GM21825 (cell line): ENCODE measurements around the gene ZBTB18.
A peak's percentile ranks its signal among the peaks of the same experiment; 100 is the strongest.
"Not testable (repeated sequence)": the region's sequence is repeated elsewhere in the genome, so short reads cannot be mapped to it uniquely, and the experiment has no call there.

Experiments
- ATAC-seq: cut with Tn5 transposase; IDR thresholded peaks from one replicate; pipeline ENCODE4 v1.9.1; 2021; ENCODE audit warnings: mild to moderate bottlenecking, moderate library complexity; ENCODE audit not compliant: unreplicated experiment

ZBTB18 gene

GRCh38 chr1:244041466-244042120 lies 9.5 kb upstream of the ZBTB18 start:
- ATAC-seq: no peak

GRCh38 chr1:244042293-244042692 lies 8.8 kb upstream of the ZBTB18 start:
- no peak for ATAC-seq

GRCh38 chr1:244044423-244044822 lies 6.7 kb upstream of the ZBTB18 start:
- no peak for ATAC-seq

GRCh38 chr1:244046254-244046653 lies 4.8 kb upstream of the ZBTB18 start:
- not testable (repeated sequence) for ATAC-seq

- no peak for ATAC-seq
Observed at GRCh38 chr1:244046907-244047611, 4.0 kb upstream of the ZBTB18 start.

GRCh38 chr1:244047621-244048255 lies 3.3 kb upstream of the ZBTB18 start:
- peak; percentile 65 for ATAC-seq

- peak; percentile 78 for ATAC-seq
Observed at GRCh38 chr1:244048256-244049161, 2.6 kb upstream of the ZBTB18 start.

GRCh38 chr1:244049162-244050013 lies 1.7 kb upstream of the ZBTB18 start:
- ATAC-seq: no peak

- no peak for ATAC-seq
Observed at GRCh38 chr1:244050014-244050834, 859 bp upstream of the ZBTB18 start.

GRCh38 chr1:244052016-244052727 lies 1.1 kb downstream of the ZBTB18 start:
- no peak for ATAC-seq

- ATAC-seq: no peak
Observed at GRCh38 chr1:244052728-244053312, 1.7 kb downstream of the ZBTB18 start.

- ATAC-seq: no peak
Observed at GRCh38 chr1:244053831-244054230, 2.7 kb downstream of the ZBTB18 start.

- no peak for ATAC-seq
Observed at GRCh38 chr1:244054247-244054923, 3.3 kb downstream of the ZBTB18 start.

GRCh38 chr1:244054924-244055263 lies 3.8 kb downstream of the ZBTB18 start:
- no peak for ATAC-seq

- ATAC-seq: no peak
Observed at GRCh38 chr1:244056577-244056976, 5.5 kb downstream of the ZBTB18 start.

GRCh38 chr1:244057474-244058385 lies 6.6 kb downstream of the ZBTB18 start:
- ATAC-seq: no peak

GRCh38 chr1:244060117-244060516 lies 9.0 kb downstream of the ZBTB18 start:
- no peak for ATAC-seq
